ENCODE results near the gene CNTNAP2. TPM values are rescaled to one million over a fixed set of nuclear protein-coding genes. Genes with fewer than 3 reads are reported as not detected.

CNTNAP2 gene
- total and polyA plus RNA-seq, 2 of the 4 experiments (the other 2 are of a cell fraction) = not detected

DNA sequence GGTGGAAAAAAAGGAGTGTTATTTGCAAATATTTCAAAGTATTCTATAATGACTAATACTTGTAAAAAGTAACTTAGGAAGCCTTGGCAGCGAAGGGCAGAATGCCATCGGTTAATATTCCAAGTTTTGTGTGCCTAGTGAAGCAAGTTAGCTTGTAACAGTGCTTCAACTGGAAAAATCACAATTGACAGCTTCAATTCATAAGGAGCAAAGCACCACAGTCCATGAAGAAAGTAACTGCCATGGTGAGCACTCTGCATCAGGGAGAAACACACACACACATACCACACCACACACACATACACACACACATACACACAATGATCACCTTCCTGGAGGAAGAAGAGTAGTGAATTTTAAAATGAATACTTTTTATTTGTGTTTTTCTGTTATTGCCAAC lies 298.3 kb downstream of the CNTNAP2 start:
- no peak overlapping the region for H4K8ac ChIP-seq (ENCODE audit: low read depth in 2 of 2, low read length in 2 of 2)
- no peak overlapping the region for H4K91ac ChIP-seq (ENCODE audit: insufficient read depth, low read depth, low read length)
- ChIA-PET CTCF (no interaction called here), POLR2A (ENCODE audit: unreplicated experiment) (no interaction called here)
- no peak overlapping the region for H3K14ac ChIP-seq (replicated peaks; ENCODE audit: low read depth, low read length)
- no peak overlapping the region for H3K4me3 ChIP-seq (ENCODE audit: insufficient read depth, low read depth, low read length)
- H2BK20ac ChIP-seq (ENCODE audit: low read depth, low read length) = no peak overlapping the region
- no peak overlapping the region for H2BK5ac ChIP-seq (ENCODE audit: low read depth, low read length, poor library complexity, severe bottlenecking)
- no peaks in the 10 kb centered on the region for H3K9me1 ChIP-seq (ENCODE audit: insufficient read depth, low read length)
- H2AFZ ChIP-seq (replicated peaks; ENCODE audit: low read length, poor library complexity) = no peak overlapping the region
- no peaks in the 10 kb centered on the region for H3K4me1 ChIP-seq (ENCODE audit: control insufficient read depth, insufficient read depth, low read length)
- H3K36me3 ChIP-seq (ENCODE audit: control insufficient read depth, insufficient read depth, low read length) = no peaks in the 10 kb centered on the region
- dilution Hi-C loops (cut with HindIII; ENCODE audit: low sequenced_read_pairs, unreplicated experiment) = no loop called here
- H2BK120ac ChIP-seq (ENCODE audit: low read depth, low read length) = no peak overlapping the region
- H3K27me3 ChIP-seq (ENCODE audit: control insufficient read depth, insufficient read depth, low read length) = no peaks in the 10 kb centered on the region
- no peak overlapping the region for H3K4ac ChIP-seq (ENCODE audit: low read depth, low read length)
- no peak overlapping the region for H3K23ac ChIP-seq (ENCODE audit: low read depth, low read length)
- no peak overlapping the region for H3K4me2 ChIP-seq (ENCODE audit: low read depth, low read length)
- intact Hi-C loops (cut with micrococcal nuclease) = no loop called here
- no peak for TF ChIP-seq MAFK (IDR thresholded peaks at IDR 0.05; ENCODE audit: low read depth, low read length)
- TF ChIP-seq, protein P1, sequence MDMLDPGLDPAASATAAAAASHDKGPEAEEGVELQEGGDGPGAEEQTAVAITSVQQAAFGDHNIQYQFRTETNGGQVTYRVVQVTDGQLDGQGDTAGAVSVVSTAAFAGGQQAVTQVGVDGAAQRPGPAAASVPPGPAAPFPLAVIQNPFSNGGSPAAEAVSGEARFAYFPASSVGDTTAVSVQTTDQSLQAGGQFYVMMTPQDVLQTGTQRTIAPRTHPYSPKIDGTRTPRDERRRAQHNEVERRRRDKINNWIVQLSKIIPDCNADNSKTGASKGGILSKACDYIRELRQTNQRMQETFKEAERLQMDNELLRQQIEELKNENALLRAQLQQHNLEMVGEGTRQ (IDR thresholded peaks at IDR 0.05; ENCODE audit: low read depth, low read length) = no peak
- TF ChIP-seq RCOR1 (IDR thresholded peaks at IDR 0.05; ENCODE audit: insufficient replicate concordance, low read length) = no peak
- TF ChIP-seq, protein P2, sequence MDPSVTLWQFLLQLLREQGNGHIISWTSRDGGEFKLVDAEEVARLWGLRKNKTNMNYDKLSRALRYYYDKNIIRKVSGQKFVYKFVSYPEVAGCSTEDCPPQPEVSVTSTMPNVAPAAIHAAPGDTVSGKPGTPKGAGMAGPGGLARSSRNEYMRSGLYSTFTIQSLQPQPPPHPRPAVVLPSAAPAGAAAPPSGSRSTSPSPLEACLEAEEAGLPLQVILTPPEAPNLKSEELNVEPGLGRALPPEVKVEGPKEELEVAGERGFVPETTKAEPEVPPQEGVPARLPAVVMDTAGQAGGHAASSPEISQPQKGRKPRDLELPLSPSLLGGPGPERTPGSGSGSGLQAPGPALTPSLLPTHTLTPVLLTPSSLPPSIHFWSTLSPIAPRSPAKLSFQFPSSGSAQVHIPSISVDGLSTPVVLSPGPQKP (IDR thresholded peaks at IDR 0.05; ENCODE audit: borderline replicate concordance, low read depth, low read length) = no peak
- no peak for TF ChIP-seq CHD1 (IDR thresholded peaks at IDR 0.05; ENCODE audit: low read depth, low read length)
- no peak for TF ChIP-seq POLR2A (IDR thresholded peaks at IDR 0.05; ENCODE audit: low read depth, low read length)
- TF ChIP-seq RAD21 (IDR thresholded peaks at IDR 0.05; ENCODE audit: low read length) = no peak
- no peak for TF ChIP-seq MXI1 (IDR thresholded peaks at IDR 0.05; ENCODE audit: borderline replicate concordance, low read depth, low read length)
- TF ChIP-seq RFX5 (IDR thresholded peaks at IDR 0.05; ENCODE audit: low read depth, low read length) = no peak
- no peak for TF ChIP-seq CEBPB (IDR thresholded peaks at IDR 0.05; ENCODE audit: low read depth, low read length)
- no peak for TF ChIP-seq BHLHE40 (IDR thresholded peaks at IDR 0.05; ENCODE audit: low read depth, low read length)
- H3K18ac ChIP-seq (ENCODE audit: low read depth, low read length) = no peak overlapping the region
- H3K9ac ChIP-seq (ENCODE audit: low read depth, low read length) = no peak overlapping the region
- no peak overlapping the region for H2BK15ac ChIP-seq (ENCODE audit: low read depth, low read length)
- H3K9me3 ChIP-seq (ENCODE audit: control insufficient read depth, insufficient read depth, low read length) = 0 out of 2 replicates have a peak, but pooled peaks cover 5% of the 10 kb centered on the region
- no peak overlapping the region for H4K5ac ChIP-seq (ENCODE audit: low read depth, low read length)
- no peak overlapping the region for H2AK5ac ChIP-seq (ENCODE audit: low read depth, low read length)
- no TSS peak for BruUV-seq (replicated peaks)
- no CpG with 5 or more reads among the region's 2 CpGs for WGBS, 2 experiments (ENCODE audit: extremely low coverage in 2 of 2, insufficient read length in 1 of 2)
- no peak for ATAC-seq (ENCODE audit: low read depth)
- H4K20me1 ChIP-seq (ENCODE audit: insufficient read depth, low read length) = no peaks in the 10 kb centered on the region
- no peak for DNase-seq
- no peak overlapping the region for H3K56ac ChIP-seq (ENCODE audit: extremely low read depth, insufficient read depth, low read length)
- H2AK9ac ChIP-seq (replicated peaks; ENCODE audit: low read depth, low read length, poor library complexity) = no peak overlapping the region
- in situ Hi-C loops (cut with MboI; ENCODE audit: low sequenced_read_pairs) = no loop called here
- H3K79me1 ChIP-seq (ENCODE audit: low read depth in 1 of 2, low read length in 2 of 2) = no peaks in the 10 kb centered on the region
- H3K27ac ChIP-seq (ENCODE audit: insufficient read depth, low read length) = no peak overlapping the region
